22Rv1 (cell line): Measurements from ENCODE around the gene STUM.

Experiments used
- H3K27ac ChIP-seq: fragments of 450-650 bp; 2 replicates; pipeline ENCODE4 v1.5.1; 2017
- CTCF ChIP-seq: fragments of 450-650 bp; IDR thresholded peaks from 2 replicates; pipeline ENCODE4 v1.5.1; 2017; ENCODE audit warnings: mild to moderate bottlenecking
- ZFX ChIP-seq: fragments of 450-650 bp; IDR thresholded peaks from 2 replicates; pipeline ENCODE4 v1.6.1; 2017; ENCODE audit warnings: antibody characterized with exemption, borderline replicate concordance

Gene STUM

GRCh38 chr1:226627050-226627755, 78.6 kb downstream of the STUM start:
- H3K27ac ChIP-seq, result no peak overlapping the region

GRCh38 chr1:226627924-226628611, 79.5 kb downstream of the STUM start:
- TF ChIP-seq CTCF, result no peak
- no peak for TF ChIP-seq ZFX
- H3K27ac ChIP-seq, result no peak overlapping the region

More at GRCh38 chr1:226627050-226627755, 78.6 kb downstream of the STUM start:
- TF ChIP-seq CTCF (no peak), ZFX (no peak)

- H3K27ac ChIP-seq, result no peak overlapping the region
- TF ChIP-seq ZFX (no peak), CTCF (no peak)
These were observed 80.1 kb downstream of the STUM start for GRCh38 chr1:226628612-226629155.

- TF ChIP-seq CTCF (no peak), ZFX (no peak)
- no peak overlapping the region for H3K27ac ChIP-seq
These were observed 80.8 kb downstream of the STUM start for GRCh38 chr1:226629210-226629895.

- no peak overlapping the region for H3K27ac ChIP-seq
These were observed 81.5 kb downstream of the STUM start for GRCh38 chr1:226629896-226630550.

GRCh38 chr1:226630592-226630991, 82.0 kb downstream of the STUM start:
- no peak overlapping the region for H3K27ac ChIP-seq

More at GRCh38 chr1:226629896-226630550, 81.5 kb downstream of the STUM start:
- TF ChIP-seq CTCF (no peak), ZFX (no peak)

More at GRCh38 chr1:226630592-226630991, 82.0 kb downstream of the STUM start:
- TF ChIP-seq ZFX, result no peak
- TF ChIP-seq CTCF, result no peak
